OCI-LY3 (cell line): ENCODE measurements around the gene TNS3.

Experiments used
- CTCF ChIP-seq: fragments of 200-600, 300-600 bp; sonication (generic); IDR thresholded peaks from 2 replicates; pipeline ENCODE4 v1.5.1; 2014; ENCODE audit warnings: antibody characterized with exemption, low read length, low read depth
- EZH2phosphoT487 ChIP-seq: fragments of 200-600 bp; shearing (Covaris generic); IDR thresholded peaks from 2 replicates; pipeline ENCODE4 v1.6.1; 2018; ENCODE audit warnings: antibody characterized with exemption, mixed run types, low read depth

GRCh38 chr7:47504551-47505311 is 77.2 kb downstream of the TNS3 start:
- no peak for TF ChIP-seq CTCF
- TF ChIP-seq EZH2phosphoT487: no peak
